Osteoblast (primary cell): ENCODE results near the gene ARHGEF28. TPM values are rescaled to one million over a fixed set of nuclear protein-coding genes. Genes with fewer than 3 reads are reported as not detected.
A peak's percentile ranks its signal among the peaks of the same experiment; 100 is the strongest.

Source experiments
- DNase-seq: peaks from one replicate; pipeline ENCODE4 v3.0.0; 2011; ENCODE audit warnings: low spot score, mixed read lengths; ENCODE audit not compliant: insufficient read length; ENCODE audit errors: missing footprints
- H2AFZ ChIP-seq: 2 replicates; pipeline ENCODE4 v1.6.0; 2011; ENCODE audit warnings: mild to moderate bottlenecking, low read length
- H3K27ac ChIP-seq: 2 replicates; pipeline ENCODE4 v1.5.1; 2011; ENCODE audit warnings: mild to moderate bottlenecking, low read depth, low read length, moderate library complexity
- H3K27me3 ChIP-seq: 2 replicates; pipeline ENCODE4 v1.6.0; 2012; ENCODE audit warnings: mild to moderate bottlenecking, control low read depth, inconsistent platforms, low read length, moderate library complexity; ENCODE audit not compliant: insufficient read depth
- H3K36me3 ChIP-seq: 2 replicates; pipeline ENCODE4 v1.5.1; 2011; ENCODE audit warnings: mild to moderate bottlenecking, low read length, control low read depth, moderate library complexity; ENCODE audit not compliant: insufficient read depth
- H3K4me1 ChIP-seq: 2 replicates; pipeline ENCODE4 v1.5.1; 2011; ENCODE audit warnings: mild to moderate bottlenecking, low read length, control low read depth, moderate library complexity; ENCODE audit not compliant: insufficient read depth
- H3K4me2 ChIP-seq: 2 replicates; pipeline ENCODE4 v1.6.0; 2011; ENCODE audit warnings: mild to moderate bottlenecking, low read length; ENCODE audit not compliant: insufficient read depth
- H3K4me3 ChIP-seq: fragments of 200-600 bp; sonication (generic); 3 replicates; pipeline ENCODE4 v1.5.1; 2012; ENCODE audit warnings: mild to moderate bottlenecking, low read length, inconsistent platforms; ENCODE audit not compliant: insufficient read depth
- H3K79me2 ChIP-seq: 2 replicates; pipeline ENCODE4 v1.6.0; 2012; ENCODE audit warnings: mild to moderate bottlenecking, low read length, control low read depth, inconsistent platforms; ENCODE audit not compliant: insufficient read depth
- H3K9me3 ChIP-seq: 2 replicates; pipeline ENCODE4 v1.5.1; 2011; ENCODE audit warnings: low read depth, low read length, control low read depth
- H4K20me1 ChIP-seq: 2 replicates; pipeline ENCODE4 v1.6.0; 2012; ENCODE audit warnings: mild to moderate bottlenecking, low read length, control low read depth; ENCODE audit not compliant: insufficient read depth
- total RNA-seq: library from RNA; depleted of rRNA; stranded (reverse); fragments of >200 nt; gene quantifications from 2 replicates; pipeline ENCODE4 v1.2.3, GENCODE V29; 2012
- TF ChIP-seq, protein P1 (sequence below): IDR thresholded peaks from 2 replicates; pipeline ENCODE4 v1.5.1; 2011; ENCODE audit warnings: mild to moderate bottlenecking, low read depth, low read length, moderate library complexity; ENCODE audit errors: extremely low read depth

ARHGEF28 gene
- total RNA-seq, 1 donor: 64.4 TPM

DNA sequence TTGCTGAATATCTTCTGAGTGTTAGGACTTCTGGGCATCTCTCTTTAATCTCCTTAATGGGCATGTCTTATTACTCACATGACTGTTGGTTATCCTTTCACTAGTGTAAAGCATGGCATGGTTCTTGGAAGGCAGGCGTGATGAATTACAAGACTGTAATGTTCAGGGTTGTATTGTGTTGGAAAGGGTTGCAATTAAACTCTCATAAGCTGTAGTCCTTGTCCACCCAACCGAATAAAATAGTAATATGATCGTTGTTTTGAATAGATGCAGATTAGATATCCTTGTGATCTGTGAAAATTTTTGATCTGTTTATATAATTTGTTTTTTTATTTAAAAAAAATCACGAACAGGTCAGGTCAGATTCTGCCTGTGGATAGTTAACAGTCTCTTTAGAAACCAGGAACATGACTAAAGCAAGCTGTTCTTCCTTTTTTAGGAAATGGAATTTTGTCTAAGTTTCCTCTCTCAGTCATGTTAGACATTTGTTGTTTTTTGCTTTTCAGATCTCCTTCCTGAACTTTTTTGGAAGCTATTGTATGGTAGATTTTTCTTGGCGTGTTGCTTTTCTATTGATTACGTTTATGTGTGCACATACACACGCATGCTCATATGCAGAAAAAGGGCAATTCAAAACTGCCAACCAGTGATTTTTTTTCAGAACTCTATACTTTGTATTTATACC lies 121.8 kb downstream of the ARHGEF28 start:
- peaks cover 11% of the 10 kb centered on the region for H3K4me1 ChIP-seq
- DNase-seq: no peak

DNA sequence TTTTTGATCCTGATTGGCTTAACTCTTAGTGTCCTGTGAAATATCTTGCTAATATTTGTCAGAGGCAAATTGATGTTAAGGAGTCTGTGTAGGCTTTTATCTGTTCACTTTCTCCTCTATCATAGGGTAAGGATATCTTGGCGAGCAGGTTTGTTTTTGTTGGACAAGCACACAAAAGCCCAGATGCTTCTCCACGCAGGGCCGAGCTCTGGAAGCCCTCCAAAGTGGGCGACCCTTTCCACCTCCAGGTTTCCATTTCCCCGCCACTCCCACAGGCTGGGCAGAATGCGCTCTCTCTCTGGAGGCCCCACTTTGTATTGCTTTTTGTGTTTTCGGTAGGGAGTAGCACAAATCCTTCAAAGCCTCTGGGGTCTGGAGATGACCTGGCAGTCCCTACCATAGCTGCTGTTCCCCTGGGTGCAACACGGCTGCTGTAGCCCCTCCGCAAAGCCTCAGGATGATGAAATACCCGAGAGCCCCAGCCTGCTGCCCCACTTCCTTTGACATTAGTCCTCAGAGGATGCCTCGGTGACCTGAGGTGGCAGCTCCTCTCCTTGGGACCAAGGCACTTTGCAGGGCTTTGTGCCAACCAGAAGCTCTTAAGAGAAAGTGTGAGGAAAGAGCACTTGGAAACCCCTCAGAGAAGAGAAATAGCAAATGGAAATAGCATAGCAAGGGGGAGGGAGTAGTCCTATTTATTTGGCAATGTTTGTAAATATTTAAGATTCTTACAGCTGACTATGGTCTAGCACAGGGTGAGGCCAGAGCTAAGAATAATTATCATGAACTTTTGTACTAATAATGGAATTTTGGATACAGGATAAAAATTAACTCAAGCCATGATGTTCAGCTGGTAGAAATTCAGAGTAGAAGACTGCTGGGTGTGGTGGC lies 122.8 kb downstream of the ARHGEF28 start:
- H4K20me1 ChIP-seq: no peaks in the 10 kb centered on the region

More for the DNA sequence above, 121.8 kb downstream of the ARHGEF28 start:
- Histone ChIP-seq H3K36me3 (no peaks in the 10 kb centered on the region), H3K27ac (no peak overlapping the region), H3K9me3 (no peaks in the 10 kb centered on the region), H3K4me3 (no peak overlapping the region), H3K4me2 (peak overlapping the region; percentile 2), H3K79me2 (peaks cover 20% of the 10 kb centered on the region), H3K27me3 (no peaks in the 10 kb centered on the region), H4K20me1 (no peaks in the 10 kb centered on the region), H2AFZ (no peak overlapping the region)
- TF ChIP-seq, protein P1, sequence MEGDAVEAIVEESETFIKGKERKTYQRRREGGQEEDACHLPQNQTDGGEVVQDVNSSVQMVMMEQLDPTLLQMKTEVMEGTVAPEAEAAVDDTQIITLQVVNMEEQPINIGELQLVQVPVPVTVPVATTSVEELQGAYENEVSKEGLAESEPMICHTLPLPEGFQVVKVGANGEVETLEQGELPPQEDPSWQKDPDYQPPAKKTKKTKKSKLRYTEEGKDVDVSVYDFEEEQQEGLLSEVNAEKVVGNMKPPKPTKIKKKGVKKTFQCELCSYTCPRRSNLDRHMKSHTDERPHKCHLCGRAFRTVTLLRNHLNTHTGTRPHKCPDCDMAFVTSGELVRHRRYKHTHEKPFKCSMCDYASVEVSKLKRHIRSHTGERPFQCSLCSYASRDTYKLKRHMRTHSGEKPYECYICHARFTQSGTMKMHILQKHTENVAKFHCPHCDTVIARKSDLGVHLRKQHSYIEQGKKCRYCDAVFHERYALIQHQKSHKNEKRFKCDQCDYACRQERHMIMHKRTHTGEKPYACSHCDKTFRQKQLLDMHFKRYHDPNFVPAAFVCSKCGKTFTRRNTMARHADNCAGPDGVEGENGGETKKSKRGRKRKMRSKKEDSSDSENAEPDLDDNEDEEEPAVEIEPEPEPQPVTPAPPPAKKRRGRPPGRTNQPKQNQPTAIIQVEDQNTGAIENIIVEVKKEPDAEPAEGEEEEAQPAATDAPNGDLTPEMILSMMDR: no peak

DNA sequence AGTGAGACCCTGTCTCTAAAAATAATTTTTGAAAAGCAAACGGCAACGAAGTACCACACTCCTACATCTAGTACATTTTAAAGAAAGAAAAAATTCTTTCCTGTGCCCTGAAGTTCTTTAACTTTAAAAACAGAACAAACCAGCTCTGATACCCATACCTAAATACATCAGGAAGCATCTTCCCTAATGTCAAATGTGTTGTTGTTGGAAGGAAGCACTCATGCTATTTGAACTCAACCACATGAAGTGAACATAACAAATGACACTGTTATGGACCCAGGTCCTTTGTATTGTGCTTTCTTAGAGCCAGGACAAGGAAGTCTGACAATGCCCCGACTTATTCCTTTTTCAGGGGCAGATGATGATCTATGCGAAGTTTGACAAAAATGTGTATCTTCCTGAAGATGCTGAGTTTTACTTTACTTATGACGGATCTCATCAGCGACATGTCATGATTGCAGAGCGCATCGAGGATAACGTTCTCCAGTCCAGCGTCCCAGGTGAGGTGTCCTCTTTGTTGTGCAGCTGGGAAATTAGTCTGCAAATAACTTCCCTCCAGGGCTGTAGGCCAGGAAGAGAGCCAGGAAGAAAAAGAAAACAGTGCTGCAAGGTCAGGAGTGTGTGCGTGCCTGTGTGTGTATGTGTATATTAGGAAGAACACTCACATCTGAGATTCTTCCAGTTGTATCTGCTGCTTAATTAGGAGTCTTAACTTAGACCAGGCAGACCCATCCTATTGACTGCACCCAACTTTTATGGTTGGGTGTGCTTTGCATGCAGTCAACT lies 123.7 kb downstream of the ARHGEF28 start:
- peaks cover 10% of the 10 kb centered on the region for H3K79me2 ChIP-seq
- H2AFZ ChIP-seq: no peak overlapping the region
- TF ChIP-seq, protein P1: no peak
- no peaks in the 10 kb centered on the region for H3K36me3 ChIP-seq
- H3K4me3 ChIP-seq: no peak overlapping the region
- H3K9me3 ChIP-seq: no peaks in the 10 kb centered on the region
- no peaks in the 10 kb centered on the region for H3K27me3 ChIP-seq
- no peak overlapping the region for H3K4me2 ChIP-seq
- DNase-seq: no peak
- H4K20me1 ChIP-seq: no peaks in the 10 kb centered on the region
- H3K27ac ChIP-seq: no peak overlapping the region
- peaks cover 8% of the 10 kb centered on the region for H3K4me1 ChIP-seq

More for the DNA sequence above, 122.8 kb downstream of the ARHGEF28 start:
- TF ChIP-seq, protein P1: no peak
- Histone ChIP-seq H3K36me3 (no peaks in the 10 kb centered on the region), H3K27ac (no peak overlapping the region), H3K9me3 (no peaks in the 10 kb centered on the region), H3K27me3 (no peaks in the 10 kb centered on the region), H3K4me1 (peaks cover 8% of the 10 kb centered on the region), H2AFZ (no peak overlapping the region), H3K79me2 (peaks cover 15% of the 10 kb centered on the region), H3K4me3 (no peak overlapping the region), H3K4me2 (peak overlapping the region; percentile 2)
- DNase-seq: no peak
